ENCODE measurements around the gene CD22. TPM values are rescaled to one million over a fixed set of nuclear protein-coding genes. Genes with fewer than 3 reads are reported as not detected.

The CD22 gene
- total RNA-seq, 1 experiment from 2014 or later = not detected

DNA sequence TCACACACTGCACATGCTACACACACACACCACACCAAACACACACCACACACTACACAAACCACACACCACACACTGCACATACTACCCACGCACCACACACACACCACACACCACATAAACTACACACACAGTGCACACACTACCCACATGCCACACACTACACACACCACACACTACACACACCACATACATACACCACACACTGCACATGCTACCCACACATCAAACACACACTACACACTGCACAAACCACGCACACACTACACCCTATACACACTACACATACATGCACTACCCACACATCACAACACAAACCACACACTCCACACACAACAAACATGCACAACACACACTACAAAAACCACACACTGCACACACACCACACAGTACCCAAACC lies 31.1 kb upstream of the CD22 start:
- peaks cover 8 to 10% of the 10 kb centered on the region in 2 experiments for H3K4me1 Mint-ChIP-seq
- H2BK5ac ChIP-seq (ENCODE audit: insufficient read length, low read length) = no peak overlapping the region
- no peak overlapping the region for H2BK15ac ChIP-seq (ENCODE audit: low read depth, low read length)
- H3K79me2 ChIP-seq (ENCODE audit: insufficient read depth, low read length) = no peaks in the 10 kb centered on the region
- H2AK5ac ChIP-seq (ENCODE audit: insufficient read length, low read length) = no peak overlapping the region
- DNase-seq = no peak
- no peak overlapping the region for H3K14ac ChIP-seq (ENCODE audit: insufficient read depth, low read length)
- no peak overlapping the region for H3K27ac Mint-ChIP-seq
- 100% methylated on average over 2 of the region's 2 CpGs for WGBS (ENCODE audit: extremely low coverage, insufficient read length, low lambda C conversion rate)
- no peak overlapping the region for H3K18ac ChIP-seq (ENCODE audit: insufficient read length, low read depth, low read length)
- no peaks in the 10 kb centered on the region for H3K36me3 Mint-ChIP-seq (ENCODE audit: insufficient read depth in 1 of 3, low read depth in 3 of 3)
- no peaks in the 10 kb centered on the region for H3K9me3 Mint-ChIP-seq
- no peak overlapping the region for H4K5ac ChIP-seq (ENCODE audit: insufficient read length, low read depth, low read length)
- no peaks in the 10 kb centered on the region for H3K23me2 ChIP-seq (ENCODE audit: insufficient read length, low read depth, low read length, poor library complexity, severe bottlenecking)
- H3K4ac ChIP-seq (ENCODE audit: low read depth, low read length) = no peak overlapping the region
- H4K8ac ChIP-seq (replicated peaks; ENCODE audit: insufficient read length, low read depth, low read length) = no peak overlapping the region
- H3T11ph ChIP-seq (ENCODE audit: low read length) = no peak overlapping the region
- no peak overlapping the region for H2BK12ac ChIP-seq (ENCODE audit: insufficient read length, low read depth, low read length)
- no peaks in the 10 kb centered on the region for H3K27me3 ChIP-seq (ENCODE audit: insufficient read depth, low read length)
- no peaks in the 10 kb centered on the region for H3K4me1 ChIP-seq (ENCODE audit: insufficient read depth, low read length)
- no peaks in the 10 kb centered on the region for H4K20me1 ChIP-seq (ENCODE audit: control insufficient read depth, insufficient read depth, insufficient read length)
- no peak overlapping the region for H3K4me2 ChIP-seq (ENCODE audit: insufficient read depth, insufficient read length, low read length)
- H3K79me1 ChIP-seq (ENCODE audit: insufficient read depth, low read depth, low read length, poor library complexity, severe bottlenecking) = no peaks in the 10 kb centered on the region
- H3K4me3 Mint-ChIP-seq = no peak overlapping the region
- TF ChIP-seq, protein P1, sequence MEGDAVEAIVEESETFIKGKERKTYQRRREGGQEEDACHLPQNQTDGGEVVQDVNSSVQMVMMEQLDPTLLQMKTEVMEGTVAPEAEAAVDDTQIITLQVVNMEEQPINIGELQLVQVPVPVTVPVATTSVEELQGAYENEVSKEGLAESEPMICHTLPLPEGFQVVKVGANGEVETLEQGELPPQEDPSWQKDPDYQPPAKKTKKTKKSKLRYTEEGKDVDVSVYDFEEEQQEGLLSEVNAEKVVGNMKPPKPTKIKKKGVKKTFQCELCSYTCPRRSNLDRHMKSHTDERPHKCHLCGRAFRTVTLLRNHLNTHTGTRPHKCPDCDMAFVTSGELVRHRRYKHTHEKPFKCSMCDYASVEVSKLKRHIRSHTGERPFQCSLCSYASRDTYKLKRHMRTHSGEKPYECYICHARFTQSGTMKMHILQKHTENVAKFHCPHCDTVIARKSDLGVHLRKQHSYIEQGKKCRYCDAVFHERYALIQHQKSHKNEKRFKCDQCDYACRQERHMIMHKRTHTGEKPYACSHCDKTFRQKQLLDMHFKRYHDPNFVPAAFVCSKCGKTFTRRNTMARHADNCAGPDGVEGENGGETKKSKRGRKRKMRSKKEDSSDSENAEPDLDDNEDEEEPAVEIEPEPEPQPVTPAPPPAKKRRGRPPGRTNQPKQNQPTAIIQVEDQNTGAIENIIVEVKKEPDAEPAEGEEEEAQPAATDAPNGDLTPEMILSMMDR (conservative IDR thresholded peaks at IDR 0.05) = no peak
- H3K27me3 Mint-ChIP-seq (ENCODE audit: low read depth) = peaks cover 1% of the 10 kb centered on the region
- no peaks in the 10 kb centered on the region for H3K9me3 ChIP-seq (ENCODE audit: control insufficient read depth, low read depth, low read length)
- no peak overlapping the region for H3K27ac ChIP-seq (ENCODE audit: insufficient read length, low read depth, low read length)
- H3K23ac ChIP-seq (ENCODE audit: insufficient read length, low read depth, low read length) = no peak overlapping the region
- no peak overlapping the region for H2BK20ac ChIP-seq (ENCODE audit: low read depth, low read length, poor library complexity, severe bottlenecking)
- no peak overlapping the region for H3K56ac ChIP-seq (ENCODE audit: insufficient read length, low read depth, low read length)
- H2AFZ ChIP-seq (ENCODE audit: low read length) = no peak overlapping the region
- H3K9ac ChIP-seq (ENCODE audit: extremely low read depth, insufficient read length, low read length) = no peak overlapping the region
- no peak overlapping the region for H4K91ac ChIP-seq (ENCODE audit: insufficient read length, low read depth, low read length)
- no peak overlapping the region for H2BK120ac ChIP-seq (ENCODE audit: low read depth, low read length, poor library complexity, severe bottlenecking)

Measured in H9 (cell line).